B cell (primary cell): ENCODE results near the gene DIP2A. TPM values are rescaled to one million over a fixed set of nuclear protein-coding genes. Genes with fewer than 3 reads are reported as not detected.

Source experiments
- ATAC-seq: fragments of 200-7000 bp; cut with Tn5 transposase; one replicate; pipeline ENCODE4 v1.10.0; 2021; ENCODE audit warnings: low read depth, mild to moderate bottlenecking, moderate number of reproducible peaks, moderate library complexity
- CTCF ChIA-PET: fragments of 350-600 bp; sonication (Branson Sonifier 250); formaldehyde crosslinking; loops from one replicate; lab custom pipeline; 2021; ENCODE audit warnings: antibody characterized with exemption, inconsistent platforms; lab: Charles Lee
- POLR2A ChIA-PET: fragments of 350-600 bp; sonication (Branson Sonifier 250); formaldehyde crosslinking; loops from one replicate; lab custom pipeline; 2021; ENCODE audit warnings: antibody characterized with exemption; lab: Charles Lee
- DNase-seq: peaks from one replicate; pipeline ENCODE4 v3.0.0; 2013
- H2AFZ ChIP-seq: 2 replicates; pipeline ENCODE4 v1.6.1; 2012; ENCODE audit warnings: mild to moderate bottlenecking, low read depth, low read length; ENCODE audit not compliant: insufficient read depth, poor library complexity, severe bottlenecking
- H3K27ac ChIP-seq, 2 donors: 1 replicate in 1 of 2; 2 replicates in 1 of 2; pipeline ENCODE4 v1.5.1; 2012 to 2013; ENCODE audit warnings: low read length in 2 of 2, mild to moderate bottlenecking in 2 of 2, moderate library complexity in 1 of 2
- H3K27me3 ChIP-seq, 4 experiments: fragments of 200-600 bp in 1 of 4; sonication (generic) in 1 of 4; replicated peaks in 1 of 4; 1 replicate in 2 of 4; 2 replicates in 2 of 4; pipeline versions ENCODE4 v1.6.1 to v1.7.0; 2013 to 2016; ENCODE audit warnings: low read length in 3 of 4, mild to moderate bottlenecking in 2 of 4, mixed read lengths in 1 of 4, moderate library complexity in 1 of 4; ENCODE audit not compliant: insufficient read depth in 4 of 4, control insufficient read depth in 3 of 4; ENCODE audit errors: control extremely low read depth in 1 of 4
- H3K36me3 ChIP-seq, 2 experiments: replicated peaks in 1 of 2; 1 replicate in 1 of 2; 2 replicates in 1 of 2; pipeline versions ENCODE4 v1.6.1 to v1.7.1; 2013; ENCODE audit warnings: low read length in 1 of 2; ENCODE audit not compliant: insufficient read depth in 2 of 2, control insufficient read depth in 1 of 2; ENCODE audit errors: control extremely low read depth in 1 of 2, extremely low read depth in 1 of 2
- H3K4me1 ChIP-seq, 2 donors: fragments of 200-600 bp in 1 of 2; sonication (generic) in 1 of 2; 1 replicate in 1 of 2; 2 replicates in 1 of 2; pipeline versions ENCODE4 v1.5.1 to v1.6.1; 2013 to 2017; ENCODE audit warnings: low read length in 2 of 2; ENCODE audit not compliant: control insufficient read depth in 2 of 2, insufficient read depth in 2 of 2
- H3K4me2 ChIP-seq: replicated peaks from 2 replicates; pipeline ENCODE3; 2012; ENCODE audit warnings: mild to moderate bottlenecking, low read depth, low read length; ENCODE audit not compliant: poor library complexity, severe bottlenecking
- H3K4me3 ChIP-seq, 5 experiments: fragments of 200-600 bp in 1 of 5; sonication (generic) in 1 of 5; 1 replicate in 3 of 5; 2 replicates in 2 of 5; pipeline versions ENCODE4 v1.5.1 to v1.7.0; 2011 to 2016; ENCODE audit warnings: low read length in 4 of 5, mild to moderate bottlenecking in 4 of 5, low read depth in 2 of 5, control low read depth in 1 of 5, moderate library complexity in 1 of 5; ENCODE audit not compliant: insufficient read depth in 1 of 5; ENCODE audit errors: control extremely low read depth in 1 of 5, extremely low read depth in 1 of 5
- H3K79me2 ChIP-seq: fragments of 200-600 bp; sonication (generic); one replicate; pipeline ENCODE4 v1.6.0; 2016; ENCODE audit warnings: low read length; ENCODE audit not compliant: control insufficient read depth, insufficient read depth
- H3K9ac ChIP-seq: fragments of 200-600 bp; sonication (generic); 2 replicates; pipeline ENCODE4 v1.6.1; 2017; ENCODE audit warnings: mild to moderate bottlenecking, low read length, moderate library complexity
- H3K9me3 ChIP-seq, 3 donors: one replicate each; pipeline versions ENCODE4 v1.6.1 to v1.7.1; 2013; ENCODE audit warnings: low read length in 2 of 3; ENCODE audit not compliant: control insufficient read depth in 2 of 3, insufficient read depth in 1 of 3; ENCODE audit errors: control extremely low read depth in 1 of 3
- H4K20me1 ChIP-seq: 2 replicates; pipeline ENCODE4 v1.6.0; 2012; ENCODE audit warnings: mild to moderate bottlenecking, low read length; ENCODE audit not compliant: insufficient read depth, control insufficient read depth, poor library complexity, severe bottlenecking
- H3K27ac Mint-ChIP-seq: one replicate; pipeline ENCODE4 v1.8.0; 2021; ENCODE audit warnings: mixed read lengths
- H3K27me3 Mint-ChIP-seq: one replicate; pipeline ENCODE4 v1.8.0; 2021; ENCODE audit warnings: mixed read lengths
- H3K4me1 Mint-ChIP-seq: one replicate; pipeline ENCODE4 v1.8.0; 2021; ENCODE audit warnings: mixed read lengths
- H3K4me3 Mint-ChIP-seq: one replicate; pipeline ENCODE4 v1.8.0; 2021; ENCODE audit warnings: mixed read lengths
- H3K9me3 Mint-ChIP-seq: one replicate; pipeline ENCODE4 v1.8.0; 2022; ENCODE audit warnings: mixed read lengths; ENCODE audit not compliant: insufficient read depth
- EZH2 ChIP-seq: IDR thresholded peaks from 2 replicates; pipeline ENCODE4 v1.6.1; 2012; ENCODE audit warnings: borderline replicate concordance, low read depth, mild to moderate bottlenecking, moderate library complexity, low read length; ENCODE audit not compliant: insufficient read depth, poor library complexity, severe bottlenecking
- WGBS: methylation state at CpG from one replicate; pipeline ENCODE4 v1.1.5; 2013; ENCODE audit warnings: missing lambda C conversion rate; ENCODE audit not compliant: insufficient coverage; 5-methylcytosine and 5-hydroxymethylcytosine counted together
- intact Hi-C: fragments of 100-400 bp; cut with micrococcal nuclease; formaldehyde crosslinking; loops from one replicate; pipeline ENCODE4 v1.10.0; 2022
- polyA plus RNA-seq: library from polyadenylated mRNA; depleted of rRNA; stranded (reverse); fragments of >200 nt; gene quantifications from 2 replicates; pipeline ENCODE4 v1.2.3, GENCODE V29; 2012
- total RNA-seq, 2 donors: library from RNA; stranded (reverse); fragments of 120-200 nt in 1 of 2; gene quantifications; 1 replicate in 1 of 2; 2 replicates in 1 of 2; pipeline versions ENCODE4 v1.2.3 to v1.2.4, GENCODE V29; 2013 to 2022
- TF ChIP-seq, protein P1 (sequence below): fragments of 200-600 bp; IDR thresholded peaks from one replicate; pipeline ENCODE4 v1.8.0; 2022; ENCODE audit warnings: antibody characterized with exemption, mild to moderate bottlenecking

The DIP2A gene
- total and polyA plus RNA-seq, 2 donors (not counting 1 experiment from before 2014, with no cell fraction given): 40.4 to 59.0 TPM

DNA sequence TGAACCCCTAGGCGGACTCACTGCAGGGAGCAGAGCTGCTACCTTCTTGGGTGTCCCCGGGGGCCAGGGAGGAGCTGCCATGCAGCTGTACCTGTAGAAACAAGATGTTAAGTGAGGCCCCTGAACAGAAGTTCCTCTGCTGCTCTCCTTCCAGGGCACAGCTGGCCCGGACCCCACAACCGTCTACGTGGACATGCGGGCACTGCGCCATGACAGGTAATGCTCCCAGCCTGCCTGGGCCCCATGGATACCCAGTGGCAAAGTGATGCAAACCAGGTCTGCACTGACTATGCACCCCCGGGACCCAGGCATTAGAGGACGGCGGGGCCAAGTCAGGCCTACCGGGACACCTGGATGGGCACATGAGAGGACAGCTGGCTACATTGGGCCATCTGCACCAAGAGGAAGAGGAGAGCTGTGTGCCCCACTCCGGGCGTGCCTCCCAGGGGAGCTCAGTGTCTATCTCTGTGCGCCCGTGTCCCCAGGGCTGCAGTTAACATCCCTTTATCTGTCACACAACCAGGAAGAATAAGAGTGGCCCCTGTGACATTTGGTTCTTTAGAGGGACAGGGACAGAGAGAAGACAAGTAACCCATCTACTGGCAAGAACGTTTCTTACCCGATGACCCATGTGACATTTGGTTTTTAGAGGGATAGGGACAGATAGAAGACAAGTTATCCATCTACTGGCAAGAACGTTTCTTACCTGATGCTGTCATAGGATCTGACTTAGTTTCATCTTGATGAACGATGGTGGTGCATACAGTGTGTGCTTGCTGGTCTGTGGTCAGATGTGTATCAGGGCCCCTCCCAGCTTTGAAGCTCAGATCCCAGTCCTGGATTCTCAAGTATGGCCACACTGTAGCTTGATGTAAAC lies 102.1 kb downstream of the DIP2A start:
- intact Hi-C loops: no loop called here
- Histone ChIP-seq H3K4me3 (no peak overlapping the region), H3K4me1 (peaks cover 13 to 28% of the 10 kb centered on the region in 2 donors), H3K4me2 (peak overlapping the region; percentile 30), H3K36me3 (peaks cover 0 to 45% of the 10 kb centered on the region in 2 experiments), H3K27me3 (no peaks in the 10 kb centered on the region), H3K79me2 (no peaks in the 10 kb centered on the region), H3K9ac (no peak overlapping the region), H3K27ac (peak overlapping the region in 1 of 2 donors; percentile 74), H4K20me1 (no peaks in the 10 kb centered on the region), H3K9me3 (no peaks in the 10 kb centered on the region), H2AFZ (no peak overlapping the region)
- peaks cover 22% of the 10 kb centered on the region for H3K4me1 Mint-ChIP-seq
- no peak for DNase-seq
- TF ChIP-seq EZH2: no peak
- TF ChIP-seq, protein P1, sequence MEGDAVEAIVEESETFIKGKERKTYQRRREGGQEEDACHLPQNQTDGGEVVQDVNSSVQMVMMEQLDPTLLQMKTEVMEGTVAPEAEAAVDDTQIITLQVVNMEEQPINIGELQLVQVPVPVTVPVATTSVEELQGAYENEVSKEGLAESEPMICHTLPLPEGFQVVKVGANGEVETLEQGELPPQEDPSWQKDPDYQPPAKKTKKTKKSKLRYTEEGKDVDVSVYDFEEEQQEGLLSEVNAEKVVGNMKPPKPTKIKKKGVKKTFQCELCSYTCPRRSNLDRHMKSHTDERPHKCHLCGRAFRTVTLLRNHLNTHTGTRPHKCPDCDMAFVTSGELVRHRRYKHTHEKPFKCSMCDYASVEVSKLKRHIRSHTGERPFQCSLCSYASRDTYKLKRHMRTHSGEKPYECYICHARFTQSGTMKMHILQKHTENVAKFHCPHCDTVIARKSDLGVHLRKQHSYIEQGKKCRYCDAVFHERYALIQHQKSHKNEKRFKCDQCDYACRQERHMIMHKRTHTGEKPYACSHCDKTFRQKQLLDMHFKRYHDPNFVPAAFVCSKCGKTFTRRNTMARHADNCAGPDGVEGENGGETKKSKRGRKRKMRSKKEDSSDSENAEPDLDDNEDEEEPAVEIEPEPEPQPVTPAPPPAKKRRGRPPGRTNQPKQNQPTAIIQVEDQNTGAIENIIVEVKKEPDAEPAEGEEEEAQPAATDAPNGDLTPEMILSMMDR: no peak
- WGBS: 68% methylated on average over 15 of the region's 19 CpGs
- H3K9me3 Mint-ChIP-seq: no peaks in the 10 kb centered on the region
- H3K4me3 Mint-ChIP-seq: no peak overlapping the region
- no peak for ATAC-seq
- POLR2A ChIA-PET: no interaction called here
- CTCF ChIA-PET: no interaction called here
- H3K27ac Mint-ChIP-seq: peak overlapping the region; percentile 94
- H3K27me3 Mint-ChIP-seq: no peaks in the 10 kb centered on the region

DNA sequence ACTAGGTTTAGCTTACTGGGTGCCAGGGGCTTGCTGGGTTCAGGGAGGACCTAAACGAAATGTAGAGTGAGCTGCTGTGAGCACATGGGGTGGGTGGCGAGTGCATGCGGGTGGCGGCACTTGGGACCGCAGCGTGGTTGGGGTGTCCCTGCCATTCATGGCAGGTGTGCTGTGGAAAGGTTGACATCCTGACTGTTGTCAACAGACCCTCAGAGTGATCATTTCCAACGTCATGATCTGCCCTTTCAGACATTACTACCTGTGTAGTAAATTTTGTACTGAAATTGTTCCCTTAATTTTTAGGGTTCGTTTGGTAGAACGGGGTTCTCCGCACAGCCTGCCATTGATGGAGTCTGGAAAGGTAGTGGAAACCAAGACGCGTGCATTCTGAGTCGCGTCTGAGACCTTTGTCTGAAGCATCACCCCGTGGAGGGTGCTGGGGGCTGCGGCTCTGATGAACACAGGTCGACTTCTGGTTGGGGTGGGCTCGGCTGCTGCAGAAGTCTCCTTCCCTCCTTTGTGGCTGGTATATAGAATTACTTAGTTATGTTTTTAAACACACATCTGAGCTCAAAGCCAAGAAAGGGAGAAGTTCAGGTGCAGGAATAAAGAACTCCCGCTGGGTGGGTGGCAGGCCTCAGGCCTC lies 102.9 kb downstream of the DIP2A start:
- peaks cover 0 to 51% of the 10 kb centered on the region in 2 experiments for H3K36me3 ChIP-seq
- 97% methylated on average over 13 of the region's 19 CpGs for whole genome bisulfite sequencing

More for the DNA sequence above, 102.9 kb downstream of the DIP2A start:
- intact Hi-C loops: no loop called here
- Mint-ChIP-seq H3K4me3 (no peak overlapping the region), H3K27me3 (no peaks in the 10 kb centered on the region), H3K4me1 (peaks cover 22% of the 10 kb centered on the region), H3K9me3 (no peaks in the 10 kb centered on the region), H3K27ac (no peak overlapping the region)
- ChIA-PET CTCF (no interaction called here), POLR2A (no interaction called here)
- Histone ChIP-seq H3K27ac (no peak overlapping the region), H2AFZ (no peak overlapping the region), H3K27me3 (no peaks in the 10 kb centered on the region), H3K4me2 (no peak overlapping the region), H4K20me1 (no peaks in the 10 kb centered on the region), H3K79me2 (no peaks in the 10 kb centered on the region), H3K9ac (no peak overlapping the region), H3K4me1 (peaks cover 13 to 28% of the 10 kb centered on the region in 2 donors), H3K9me3 (no peaks in the 10 kb centered on the region), H3K4me3 (no peak overlapping the region)
- DNase-seq (no peak), ATAC-seq (no peak)
- TF ChIP-seq, protein P1: no peak
- no peak for TF ChIP-seq EZH2
